HepG2 (cell line): ENCODE results near the gene LLGL1. TPM values are rescaled to one million over a fixed set of nuclear protein-coding genes. Genes with fewer than 3 reads are reported as not detected.

Source experiments
- ATAC-seq: fragments of 200-7000 bp; cut with Tn5 transposase; 3 replicates; pipeline ENCODE4 v1.9.1; 2020; ENCODE audit warnings: mild to moderate bottlenecking, moderate library complexity
- BruUV-seq: library from RNA; stranded (reverse); fragments of 400-500 nt; replicated peaks from 2 replicates; lab custom pipeline; 2021; lab: Mats Ljungman, UMichigan
- CTCF ChIA-PET: fragments of 300-600 bp; formaldehyde crosslinking; extraction: SDS; loops from one replicate; lab custom pipeline; 2021; ENCODE audit warnings: low total read pairs, inconsistent platforms, low intra/inter-chr PET ratio; lab: Yijun Ruan, JAX
- POLR2A ChIA-PET: fragments of 350-600 bp; sonication (Branson Sonifier 250); formaldehyde crosslinking; loops from one replicate; lab custom pipeline; 2020; ENCODE audit warnings: antibody characterized with exemption, inconsistent platforms; lab: Yijun Ruan, JAX
- DNase-seq: peaks from one replicate; pipeline ENCODE4 v3.0.0-alpha.2; 2015; ENCODE audit warnings: low spot score
- FAIRE-seq: peaks from 3 replicates; lab custom pipeline; 2011; peaks lifted over from hg19 to GRCh38; lab: Jason Lieb, UNC
- H2AFZ ChIP-seq: one replicate; pipeline ENCODE4 v1.6.1; 2011; ENCODE audit warnings: low read length, inconsistent platforms
- H3K27ac ChIP-seq: fragments of 300-600 bp; 3 replicates; pipeline ENCODE4 v1.8.0; 2011; ENCODE audit warnings: mixed run types, mild to moderate bottlenecking, mixed read lengths, low read length, inconsistent platforms; ENCODE audit not compliant: insufficient read depth; ENCODE audit errors: extremely low read length
- H3K27me3 ChIP-seq, 2 experiments: fragments of 200-600 bp in 1 of 2; 2 replicates in 1 of 2; 3 replicates in 1 of 2; pipeline versions ENCODE4 v1.6.0 to v1.8.0; 2011; ENCODE audit warnings: low read length in 2 of 2, mild to moderate bottlenecking in 2 of 2, moderate library complexity in 2 of 2, inconsistent platforms in 1 of 2; ENCODE audit not compliant: insufficient read depth in 2 of 2, control insufficient read depth in 1 of 2
- H3K36me3 ChIP-seq, 2 experiments: fragments of 200-600 bp in 1 of 2; replicated peaks in 1 of 2; 2 replicates in 1 of 2; 3 replicates in 1 of 2; pipeline versions ENCODE4 v1.5.1 to v1.8.0; 2011; ENCODE audit warnings: low read length in 2 of 2, inconsistent platforms in 1 of 2; ENCODE audit not compliant: insufficient read depth in 2 of 2, control insufficient read depth in 1 of 2
- H3K4me1 ChIP-seq: 2 replicates; pipeline ENCODE4 v1.5.1; 2012; ENCODE audit warnings: low read length, inconsistent platforms; ENCODE audit not compliant: insufficient read depth
- H3K4me2 ChIP-seq: 2 replicates; pipeline ENCODE4 v1.6.0; 2011; ENCODE audit warnings: low read depth, low read length, inconsistent platforms
- H3K4me3 ChIP-seq, 3 experiments: fragments of 200-600 bp in 1 of 3; sonication (generic), shearing (Covaris generic) in 1 of 3; replicated peaks in 1 of 3; 2 replicates each; pipeline ENCODE4 v1.5.1; 2011 to 2016; ENCODE audit warnings: low read length in 3 of 3, inconsistent platforms in 2 of 3, low read depth in 2 of 3, mild to moderate bottlenecking in 2 of 3, control low read depth in 1 of 3, mixed read lengths in 1 of 3; ENCODE audit not compliant: insufficient read depth in 1 of 3
- H3K79me2 ChIP-seq: one replicate; pipeline ENCODE4 v1.6.1; 2011; ENCODE audit warnings: low read length, inconsistent platforms; ENCODE audit not compliant: insufficient read depth
- H3K9ac ChIP-seq: 2 replicates; pipeline ENCODE4 v1.6.0; 2011; ENCODE audit warnings: mild to moderate bottlenecking, low read depth, low read length, inconsistent platforms; ENCODE audit not compliant: insufficient read depth
- H3K9me3 ChIP-seq: 2 replicates; pipeline ENCODE4 v1.5.1; 2012; ENCODE audit warnings: mild to moderate bottlenecking, low read length
- H4K20me1 ChIP-seq: 2 replicates; pipeline ENCODE4 v1.6.0; 2011; ENCODE audit warnings: inconsistent platforms, mild to moderate bottlenecking, low read length, moderate library complexity; ENCODE audit not compliant: insufficient read depth
- GMEB2 ChIP-seq: IDR thresholded peaks from 2 replicates; pipeline ENCODE4 v1.6.1; 2016; ENCODE audit warnings: missing biosample characterization, missing genetic modification reagents, low read depth
- HNF1A ChIP-seq, 2 experiments: sonication (generic) in 1 of 2; formaldehyde crosslinking in 1 of 2; IDR thresholded peaks; 2 replicates each; pipeline versions ENCODE4 v1.4.0 to v1.6.1; 2016 to 2020; ENCODE audit warnings: borderline replicate concordance in 1 of 2, low read depth in 1 of 2, mild to moderate bottlenecking in 1 of 2, missing genetic modification reagents in 1 of 2
- HNRNPL ChIP-seq: fragments of 200-400 bp; formaldehyde crosslinking; IDR thresholded peaks from 2 replicates; pipeline ENCODE4 v1.6.1; 2017; ENCODE audit warnings: mild to moderate bottlenecking, low read depth, low read length
- MTF2 ChIP-seq: sonication (generic); formaldehyde crosslinking; IDR thresholded peaks from 2 replicates; pipeline ENCODE4 v1.5.0; 2020; ENCODE audit warnings: missing genetic modification reagents, borderline replicate concordance
- ZBTB2 ChIP-seq: sonication (generic); formaldehyde crosslinking; IDR thresholded peaks from 2 replicates; pipeline ENCODE4 v1.8.0; 2022; ENCODE audit warnings: low read depth, missing genetic modification reagents
- ZC3H4 ChIP-seq: sonication (generic); formaldehyde crosslinking; IDR thresholded peaks from 2 replicates; pipeline ENCODE4 v1.4.0; 2020; ENCODE audit warnings: missing genetic modification reagents, borderline replicate concordance
- ZNF546 ChIP-seq: sonication (generic); formaldehyde crosslinking; conservative IDR thresholded peaks from 2 replicates; pipeline ENCODE4 v1.8.1; 2023; ENCODE audit warnings: mild to moderate bottlenecking, missing genetic modification reagents
- ZNF879 ChIP-seq: sonication (generic); formaldehyde crosslinking; IDR thresholded peaks from 2 replicates; pipeline ENCODE4 v1.8.1; 2023; ENCODE audit warnings: missing genetic modification reagents
- ZNF891 ChIP-seq: sonication (generic); formaldehyde crosslinking; IDR thresholded peaks from 2 replicates; pipeline ENCODE4 v1.5.0; 2020; ENCODE audit warnings: mild to moderate bottlenecking, missing genetic modification reagents
- WGBS: methylation state at CpG from one replicate; pipeline ENCODE4 v1.1.6; 2017; ENCODE audit warnings: low lambda C conversion rate; 5-methylcytosine and 5-hydroxymethylcytosine counted together
- in situ Hi-C: cut with HindIII; loops from 2 replicates; pipeline ENCODE4 v1.10.0; 2017; ENCODE audit warnings: low pct_unique_long_range_greater_than_20kb; ENCODE audit not compliant: extremely low pct_ligation_motif_present
- intact Hi-C: fragments of 100-400 bp; cut with micrococcal nuclease; formaldehyde crosslinking; loops from one replicate; pipeline ENCODE4 v1.10.0; 2022; ENCODE audit not compliant: unreplicated experiment
- polyA plus RNA-seq, 8 experiments: library from polyadenylated mRNA; depleted of rRNA in 3 of 8; stranded (reverse) in 7 of 8; unstranded in 1 of 8; fragments of >200 nt; fragmentation: Illumina TruSeq in 4 of 8; extraction: Trizol in 4 of 8; gene quantifications; 2 replicates each; pipeline versions ENCODE4 v1.2.1 to v1.2.3, GENCODE V29; 2011 to 2016; ENCODE audit warnings: low read depth in 4 of 8, missing spikeins in 1 of 8, mixed read lengths in 1 of 8; ENCODE audit not compliant: insufficient read depth in 1 of 8
- total RNA-seq, 5 experiments: library from RNA; depleted of rRNA; stranded (reverse); fragments of >200 nt; fragmentation: Illumina TruSeq; extraction: Trizol; gene quantifications; 2 replicates each; pipeline ENCODE4 v1.2.3, GENCODE V29; 2016; ENCODE audit warnings: low read depth in 1 of 5

LLGL1 gene
- total and polyA plus RNA-seq, 2 of the 13 experiments (the other 11 are each of a cell fraction or from before 2014, with no cell fraction given): 15.0 to 15.3 TPM

GRCh38 chr17:18198530-18198929 lies 26.9 kb upstream of the LLGL1 start:
- Histone ChIP-seq H3K9me3 (no peaks in the 10 kb centered on the region), H3K4me2 (no peak overlapping the region), H3K9ac (no peak overlapping the region), H3K27me3 (no peaks in the 10 kb centered on the region), H3K4me1 (peaks cover 28% of the 10 kb centered on the region), H3K79me2 (peaks cover 86% of the 10 kb centered on the region), H4K20me1 (peaks cover 53% of the 10 kb centered on the region), H3K36me3 (peaks cover 48 to 80% of the 10 kb centered on the region in 2 experiments), H3K27ac (no peak overlapping the region), H2AFZ (no peak overlapping the region), H3K4me3 (no peak overlapping the region)
- intact Hi-C loops: no loop called here
- in situ Hi-C loops: no loop called here
- ChIA-PET CTCF (no interaction called here), POLR2A (no interaction called here)
- ATAC-seq (no peak), DNase-seq (no peak), FAIRE-seq (no peak)
- WGBS: 89% methylated on average over 3 of the region's 4 CpGs
- no TSS peak for BruUV-seq
- no peak for TF ChIP-seq HNRNPL
- TF ChIP-seq ZC3H4: no peak
- no peak for TF ChIP-seq GMEB2 (CRISPR knock-in tag)
- TF ChIP-seq ZNF546 (CRISPR knock-in tag): no peak
- TF ChIP-seq ZNF879: no peak
- TF ChIP-seq HNF1A (IDR thresholded peaks at IDR 0.05; ENCODE audit: low read depth): no peak
- TF ChIP-seq HNF1A (CRISPR knock-in tag; IDR thresholded peaks at IDR 0.05; ENCODE audit: borderline replicate concordance): no peak
- TF ChIP-seq ZNF891 (CRISPR knock-in tag): no peak
- no peak for TF ChIP-seq MTF2 (CRISPR knock-in tag)
- TF ChIP-seq ZBTB2 (CRISPR knock-in tag): no peak
